AG08396 (cell line): ENCODE data around the gene KCND1.

ENCODE experiments used
- DNase-seq: peaks from one replicate; pipeline ENCODE4 v3.0.0; 2012; ENCODE audit warnings: low spot score, mixed read lengths

KCND1 gene

GRCh38 chrX:48974574-48974973, 2.9 kb upstream of the KCND1 start:
- no peak for DNase-seq

- no peak for DNase-seq
These were observed 2.4 kb upstream of the KCND1 start for GRCh38 chrX:48974033-48974432.

DNA sequence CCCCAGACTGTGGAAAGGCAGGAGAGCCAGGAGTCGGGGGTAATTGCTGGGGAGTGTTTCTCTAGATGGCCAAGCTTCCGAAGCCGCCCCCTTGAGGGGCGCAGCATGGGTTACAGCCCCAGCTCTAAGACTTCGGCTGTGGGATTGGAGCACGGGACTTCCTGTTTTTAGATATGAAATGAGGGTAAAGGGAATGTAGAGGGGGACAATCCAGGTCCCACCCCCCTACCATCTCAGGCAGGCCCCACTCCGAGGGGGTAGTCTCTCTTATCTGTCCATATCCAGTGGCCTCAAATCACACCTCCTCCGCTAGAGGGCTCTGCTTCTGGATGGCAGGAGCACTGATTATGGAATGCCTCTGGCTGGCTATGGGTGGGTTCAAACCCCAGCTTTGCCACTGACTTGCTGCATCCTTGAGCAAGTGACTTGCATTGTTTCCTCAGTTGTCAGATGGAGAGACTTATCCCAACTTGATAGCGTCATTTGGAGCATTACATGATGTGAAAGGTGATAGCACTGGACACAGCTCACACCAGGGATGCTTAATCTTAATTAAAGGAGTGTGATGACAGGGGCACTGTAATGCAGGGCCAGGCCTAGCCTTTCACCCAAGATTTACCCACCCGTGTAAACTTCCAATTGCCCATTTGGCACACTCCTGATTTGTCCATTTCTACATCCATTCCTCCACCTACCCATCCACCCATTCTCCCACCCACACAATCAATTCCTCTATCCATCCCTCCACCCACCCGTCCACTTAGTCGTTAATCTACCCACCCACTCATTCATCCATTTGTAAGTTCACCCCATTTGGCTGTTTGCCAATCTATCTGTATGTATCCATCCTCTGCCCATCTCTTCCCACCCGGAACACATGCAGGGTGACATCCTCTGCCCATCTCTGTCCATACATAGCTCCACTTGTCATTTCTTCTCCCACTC, 848 bp upstream of the KCND1 start:
- peak; percentile 51 for DNase-seq

DNA sequence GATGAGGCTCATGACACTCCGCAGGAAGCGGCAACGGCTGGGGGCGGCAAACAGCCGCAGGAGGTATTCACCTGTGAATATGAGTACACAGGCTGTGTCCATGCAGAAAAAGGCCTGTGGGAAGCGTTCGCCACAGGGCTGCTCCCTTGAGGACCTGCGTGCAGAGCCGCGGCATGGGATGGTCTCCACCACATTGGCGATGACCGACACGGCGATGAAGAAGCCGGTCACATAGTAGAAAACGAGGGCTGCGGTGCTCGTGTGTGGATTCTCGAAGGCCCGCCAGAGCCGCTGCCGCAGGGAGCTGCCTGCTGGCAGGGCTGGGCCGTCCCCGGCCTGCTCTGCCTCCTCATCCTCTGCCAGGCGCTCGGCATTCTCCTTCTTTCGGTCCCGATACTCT, 2.2 kb downstream of the KCND1 start:
- no peak for DNase-seq

DNA sequence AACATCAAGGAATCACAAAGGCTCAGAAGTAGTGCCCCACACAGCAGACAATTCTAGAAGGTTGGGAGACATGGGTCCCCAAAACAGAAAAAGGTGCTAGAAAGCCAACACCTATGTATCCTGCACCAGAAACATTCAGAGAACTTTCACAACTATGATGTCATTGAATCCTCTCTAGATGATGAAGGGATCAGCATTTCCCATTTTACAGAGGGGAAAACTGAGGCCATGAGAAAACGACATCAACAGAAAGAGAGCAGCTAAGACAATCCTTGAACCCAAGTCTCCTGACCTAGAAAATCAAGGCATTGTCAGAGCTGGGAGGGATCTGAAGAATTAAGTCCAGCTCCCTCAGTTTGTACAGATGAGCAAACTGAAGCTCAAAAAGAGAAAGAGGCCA, 3.3 kb downstream of the KCND1 start:
- no peak for DNase-seq

GRCh38 chrX:48966796-48967579, 4.7 kb downstream of the KCND1 start:
- peak; percentile 71 for DNase-seq

DNA sequence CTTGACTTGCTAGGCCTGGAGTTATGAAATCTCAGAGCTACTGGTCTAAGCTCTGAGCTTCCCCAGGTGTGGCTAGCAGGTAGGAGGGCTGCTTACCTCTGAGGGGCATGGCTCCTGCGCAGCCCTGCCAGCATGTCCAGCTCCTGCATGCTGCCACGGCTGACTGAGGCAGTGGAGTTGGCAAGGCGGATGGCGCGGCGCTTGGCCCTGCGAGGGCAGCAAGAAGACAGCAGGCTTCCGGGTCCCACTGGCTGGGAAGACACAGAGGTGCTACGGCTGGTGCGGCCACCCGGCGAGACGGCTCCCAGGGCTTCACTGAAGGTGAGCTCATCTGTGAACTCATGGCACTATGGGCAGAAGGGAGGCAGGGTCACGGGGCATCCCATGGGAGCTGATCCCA, 5.7 kb downstream of the KCND1 start:
- DNase-seq = no peak

DNA sequence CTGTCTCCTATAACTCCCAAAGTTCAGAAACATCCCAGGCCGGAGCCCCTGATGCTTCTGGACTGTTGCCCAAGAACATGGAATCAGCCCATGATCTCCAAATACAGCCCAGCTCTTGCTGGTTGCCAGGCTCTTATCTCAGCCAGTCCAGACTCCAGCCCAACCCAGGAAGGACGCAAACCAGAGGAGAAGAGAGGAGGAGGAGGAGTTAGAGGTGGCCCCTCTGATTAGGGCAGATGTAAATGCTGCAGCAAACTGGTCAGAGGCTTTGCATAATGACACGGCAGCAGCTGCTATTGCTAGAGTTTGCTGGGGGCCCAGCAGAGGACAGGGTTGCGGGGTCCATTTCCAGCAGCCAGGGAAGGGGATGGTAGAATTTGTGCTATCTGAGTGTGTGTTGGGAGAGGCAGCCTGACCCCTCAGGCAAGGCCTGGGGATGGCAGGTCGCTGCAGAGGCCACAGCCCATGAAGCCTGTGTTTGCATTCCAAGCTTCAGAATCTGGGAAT, 10.0 kb downstream of the KCND1 start:
- no peak for DNase-seq

DNA sequence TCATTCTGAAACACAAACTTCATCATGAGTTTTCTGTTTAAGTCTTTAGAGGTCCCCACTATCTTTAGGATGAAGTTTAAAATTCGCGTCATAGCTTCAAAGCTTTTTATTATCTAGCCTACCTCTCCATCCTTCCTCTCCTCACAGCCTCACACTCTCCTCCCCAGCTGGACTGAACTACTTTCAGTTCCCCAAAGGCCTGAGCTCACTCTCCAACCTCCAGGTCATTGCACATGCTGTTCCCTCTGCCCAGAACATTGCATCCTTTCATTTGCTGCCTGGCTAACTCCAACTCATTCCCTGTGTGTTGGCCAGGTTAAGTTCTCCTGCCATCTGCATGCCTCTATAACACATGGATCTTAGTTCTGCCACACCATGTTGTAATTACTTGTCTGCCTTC, 11.4 kb downstream of the KCND1 start:
- DNase-seq = no peak

DNA sequence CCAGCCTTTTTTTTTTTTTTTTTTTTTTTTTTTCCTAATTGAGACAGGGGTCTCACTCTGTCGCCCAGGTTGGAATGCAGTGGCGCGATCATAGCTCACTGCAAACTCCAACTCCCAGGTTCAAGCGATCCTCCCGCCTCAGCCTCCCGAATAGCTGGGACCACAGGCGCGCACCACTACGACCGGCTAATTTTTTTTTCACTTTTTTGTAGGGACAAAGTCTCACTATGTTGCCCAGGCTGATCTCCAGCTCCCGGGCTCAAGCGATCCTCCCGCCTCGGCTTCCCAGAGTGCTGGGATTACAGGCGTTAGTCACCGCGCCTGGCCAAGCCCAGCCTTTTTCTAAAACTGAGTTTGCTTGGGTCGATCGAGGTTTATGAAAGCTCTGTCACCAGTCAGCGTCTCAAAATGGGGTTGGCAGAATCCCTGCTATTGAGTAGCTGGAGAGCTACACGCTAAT, 13.0 kb downstream of the KCND1 start:
- peak; percentile 30 for DNase-seq

DNA sequence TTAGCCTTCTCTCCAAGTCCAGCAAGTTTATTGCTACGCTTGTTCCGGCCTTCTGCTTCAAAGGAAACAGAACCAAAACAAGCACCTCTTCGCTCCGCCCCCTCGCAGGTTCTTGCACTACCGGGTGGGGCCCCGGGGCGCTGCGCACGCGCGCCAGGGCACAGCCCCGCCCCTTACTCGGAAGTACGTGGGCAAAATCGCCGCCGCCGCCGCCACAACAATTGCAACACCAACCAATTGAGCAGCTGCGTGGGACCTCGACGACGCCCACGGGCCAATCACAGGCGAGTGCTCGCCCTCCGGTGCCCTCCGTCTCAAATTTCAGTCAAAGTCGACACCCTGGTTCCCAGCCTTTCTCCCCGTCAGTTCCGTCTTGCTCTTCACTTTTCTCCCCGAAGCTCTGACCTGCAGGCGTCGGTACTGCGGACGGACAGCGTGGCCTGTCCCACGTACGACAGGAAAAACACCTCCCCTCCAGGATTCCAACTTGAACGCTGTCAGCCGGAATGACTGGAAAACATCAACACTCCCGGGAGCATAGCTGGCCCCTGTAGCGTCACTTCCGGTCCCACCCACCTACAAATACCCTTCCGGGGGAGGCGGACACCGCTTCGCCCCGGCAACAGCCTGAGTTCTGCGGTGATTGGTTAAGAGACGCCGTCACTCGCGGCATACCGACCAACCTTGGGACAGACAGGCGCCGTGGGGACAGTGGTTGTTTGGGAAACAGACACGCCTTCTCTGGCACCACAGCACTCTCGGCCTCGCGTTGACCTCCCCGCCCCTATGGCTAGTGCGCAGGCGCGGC, 13.6 kb downstream of the KCND1 start:
- peak; percentile 94 for DNase-seq

DNA sequence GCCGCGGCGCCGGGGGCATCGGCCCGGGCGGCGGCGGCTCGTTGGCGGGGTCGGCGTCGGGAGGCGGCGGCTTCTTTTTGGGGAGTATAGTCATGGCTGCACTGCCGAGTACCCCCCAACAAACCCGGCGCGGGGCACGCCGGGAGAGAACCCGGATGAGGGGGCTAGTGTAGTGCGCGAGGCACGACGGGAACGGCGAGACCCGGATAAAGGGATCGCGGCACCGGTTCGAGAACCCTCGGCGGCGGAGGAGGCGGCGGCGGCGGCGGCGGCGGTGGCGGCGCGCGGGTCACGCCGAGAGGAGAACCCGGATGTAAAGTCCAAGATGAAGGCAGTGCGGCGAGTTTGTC, 14.2 kb downstream of the KCND1 start, which contains the start of gene OTUD5:
OTUD5 (minus strand) TSS at position 131 of the 350 bp plus-strand sequence; CDS start at position 94, 37 bp downstream.
- peak; percentile 76 for DNase-seq

DNA sequence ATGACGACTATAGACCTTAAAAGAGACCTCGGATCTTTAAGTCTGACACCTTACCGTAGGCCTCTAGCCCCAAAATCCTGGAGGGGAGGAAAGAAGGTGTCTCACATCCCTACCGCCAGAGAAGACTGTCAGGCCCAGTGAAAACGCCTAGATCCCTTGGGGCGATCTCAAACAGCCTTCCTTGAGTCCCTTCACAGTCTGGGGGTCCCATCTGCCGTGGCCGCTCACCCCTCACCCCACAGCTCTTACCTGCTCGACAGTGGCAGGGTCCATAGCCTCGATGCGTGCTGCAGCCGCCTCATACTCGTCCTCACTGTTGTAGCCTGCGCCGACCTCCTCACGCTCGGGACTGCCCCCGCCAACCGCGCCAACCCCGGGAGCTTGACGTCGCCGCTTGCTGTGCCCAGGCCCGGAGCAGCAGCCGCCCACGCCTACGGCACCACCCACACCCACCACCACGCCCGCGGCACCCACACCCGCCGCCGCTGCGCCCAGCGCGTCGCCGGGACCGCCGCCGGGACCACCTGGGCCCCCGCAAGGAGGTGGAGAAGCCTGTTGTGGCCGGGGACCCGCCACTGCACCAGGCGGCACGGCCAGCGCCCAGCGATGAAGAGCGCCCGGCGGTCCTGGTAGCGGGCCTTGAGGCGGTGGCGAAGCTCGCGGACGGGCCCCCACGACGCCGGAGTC, 14.8 kb downstream of the KCND1 start:
- DNase-seq = no peak

DNA sequence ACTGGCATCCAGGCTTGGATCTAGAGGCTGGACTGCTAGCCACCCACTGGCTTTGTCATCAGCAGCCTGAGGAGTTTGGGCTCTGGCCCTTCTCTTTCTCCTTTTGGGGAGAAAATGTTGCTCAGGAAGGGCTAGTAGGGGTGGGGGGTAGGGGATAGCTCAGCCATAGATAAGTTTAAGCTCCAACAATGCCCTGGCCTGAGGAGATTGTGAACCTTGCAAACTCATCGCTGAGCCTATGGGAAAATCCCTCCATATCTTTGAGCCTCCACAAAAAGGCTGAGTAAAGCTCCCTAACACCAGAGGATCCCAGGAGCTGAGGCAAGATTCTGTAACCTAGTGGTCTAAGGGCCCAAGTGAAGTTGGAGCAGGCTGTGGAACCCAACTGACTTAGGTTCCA, 23.1 kb downstream of the KCND1 start:
- DNase-seq = no peak

DNA sequence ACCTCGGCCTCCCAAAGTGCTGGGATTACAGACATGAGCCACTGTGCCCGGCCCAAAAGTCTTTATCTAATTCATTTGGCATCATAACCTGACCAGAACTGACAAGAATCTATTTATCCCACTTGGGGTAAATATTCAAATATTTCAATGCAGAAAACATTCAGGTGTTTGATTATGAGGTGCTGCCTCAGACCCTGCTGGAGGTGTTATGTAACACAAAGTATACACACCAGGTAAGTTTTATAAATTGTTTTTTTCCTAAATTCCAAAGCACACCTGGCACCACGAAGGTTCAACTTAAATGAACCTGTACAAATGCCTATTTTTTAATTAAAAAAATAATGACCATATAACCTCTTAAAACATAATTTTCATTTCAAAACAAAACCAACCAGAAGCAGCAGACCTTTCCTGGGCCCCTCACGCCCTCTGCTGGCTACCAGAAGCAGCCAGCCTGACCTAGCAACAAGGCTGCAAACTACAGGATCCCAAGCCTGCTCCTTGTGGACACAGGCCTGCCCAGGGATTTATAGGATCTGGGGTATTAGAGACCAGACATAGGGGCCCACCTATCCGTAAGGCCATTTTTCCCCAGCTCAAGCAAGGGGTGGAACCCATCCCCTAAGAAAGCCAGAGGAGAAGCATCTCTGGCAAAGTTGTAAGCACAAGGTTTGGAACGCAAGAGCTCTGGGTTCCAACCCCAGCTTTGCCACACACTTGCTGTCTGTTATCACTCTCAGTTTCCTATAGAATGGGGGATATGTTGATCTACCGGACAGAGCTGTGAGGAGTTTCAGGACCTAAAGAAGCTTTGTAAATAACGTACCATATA, 25.9 kb downstream of the KCND1 start:
- DNase-seq = peak; percentile 78

GRCh38 chrX:48942895-48943294, 28.7 kb downstream of the KCND1 start:
- no peak for DNase-seq

DNA sequence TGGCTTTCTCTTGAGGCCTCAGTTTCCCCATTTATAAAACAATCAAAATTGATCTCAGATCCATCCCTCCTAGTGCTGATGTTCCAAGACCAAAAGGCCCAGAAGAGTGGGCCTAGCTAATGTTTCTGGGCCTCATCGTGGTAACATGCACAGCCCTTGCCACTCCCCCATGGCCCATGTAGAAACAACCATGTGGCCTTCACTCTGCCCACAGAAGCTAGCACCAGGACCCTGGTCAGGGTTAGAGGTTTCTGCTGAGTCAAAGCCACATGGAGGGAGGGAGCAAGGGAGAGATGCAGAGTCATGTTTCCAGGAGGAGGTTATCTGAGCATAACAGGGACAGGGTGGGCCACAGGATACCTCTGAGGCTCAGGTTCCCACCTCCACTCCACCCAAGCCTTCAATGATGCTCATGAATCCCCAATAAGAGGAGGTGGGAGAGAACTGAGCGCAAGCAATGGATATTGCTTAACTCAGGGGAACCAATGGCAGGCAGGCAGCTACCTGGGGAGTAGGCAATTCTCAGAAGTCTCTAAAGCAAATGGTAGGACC, 31.2 kb downstream of the KCND1 start:
- DNase-seq = no peak

DNA sequence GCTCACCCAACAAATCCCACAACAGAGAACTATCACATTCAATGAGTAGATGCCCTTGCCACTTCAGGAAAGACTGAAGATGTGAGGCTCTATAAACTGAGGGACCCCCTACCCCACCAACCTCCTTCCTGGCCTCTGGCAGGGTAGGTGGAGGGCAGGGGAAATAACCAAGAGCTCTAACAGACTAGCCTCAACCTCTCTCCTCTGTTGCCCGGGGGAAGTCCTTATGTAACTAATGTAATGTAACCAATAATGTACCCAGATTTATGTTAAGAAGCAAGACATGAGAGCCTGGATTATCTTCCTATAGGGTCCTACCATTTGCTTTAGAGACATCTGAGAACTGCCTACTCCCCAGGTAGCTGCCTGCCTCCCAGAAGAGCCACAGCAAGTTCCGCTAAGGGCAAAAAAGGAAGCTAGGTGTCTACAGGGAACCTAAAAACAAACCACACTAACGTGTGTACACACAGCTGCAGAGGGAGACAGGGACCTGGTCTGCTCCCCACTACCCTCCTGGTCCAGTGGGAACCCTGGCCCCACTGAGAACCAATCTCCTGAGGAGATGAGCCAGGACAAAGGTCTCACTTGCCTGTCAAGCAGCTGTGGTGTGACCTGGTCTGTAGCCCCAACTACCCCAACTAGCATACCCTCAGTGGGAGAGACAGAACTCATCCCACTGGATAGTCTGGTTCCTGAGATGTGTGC, 32.0 kb downstream of the KCND1 start:
- no peak for DNase-seq

- DNase-seq = no peak
These were observed 32.8 kb downstream of the KCND1 start for GRCh38 chrX:48938721-48939425.
